GM18870 (cell line): ENCODE data around the gene PINLYP.

Experiments used
- ATAC-seq: cut with Tn5 transposase; IDR thresholded peaks from one replicate; pipeline ENCODE4 v1.9.1; 2021; ENCODE audit warnings: moderate library complexity; ENCODE audit not compliant: unreplicated experiment

PINLYP gene

GRCh38 chr19:43626838-43627237 lies 51.2 kb downstream of the PINLYP start:
- no peak for ATAC-seq

GRCh38 chr19:43628646-43629326 lies 53.2 kb downstream of the PINLYP start:
- no peak for ATAC-seq

- no peak for ATAC-seq
These were observed 55.9 kb downstream of the PINLYP start for GRCh38 chr19:43631491-43631890.
